Naive thymus-derived CD8-positive, alpha-beta T cell (primary cell): Measurements from ENCODE around the gene SLC13A3. TPM values are rescaled to one million over a fixed set of nuclear protein-coding genes. Genes with fewer than 3 reads are reported as not detected.

Experiments
- ATAC-seq, 2 donors: fragments of 150-1000 bp; cut with Tn5 transposase in 1 of 2; sonication (Bioruptor Pico), chemical (Tn5 transposase) in 1 of 2; 1 replicate in 1 of 2; 2 replicates in 1 of 2; pipeline ENCODE4 v1.10.0; 2021; ENCODE audit warnings: mild to moderate bottlenecking in 2 of 2, moderate library complexity in 2 of 2
- POLR2A ChIA-PET: fragments of 350-600 bp; sonication (Branson Sonifier 250); formaldehyde crosslinking; loops from one replicate; lab custom pipeline; 2021; ENCODE audit warnings: antibody characterized with exemption; lab: Charles Lee
- DNase-seq, 10 donors: peaks; one replicate each; pipeline versions ENCODE4 v3.0.0 to v3.0.0-alpha.2; 2020 to 2022
- H3K27ac Mint-ChIP-seq, 10 donors: one replicate each; pipeline ENCODE4 v1.8.0; 2020 to 2022; ENCODE audit warnings: mild to moderate bottlenecking in 10 of 10, mixed read lengths in 10 of 10, moderate library complexity in 4 of 10, inconsistent platforms in 1 of 10
- H3K27me3 Mint-ChIP-seq, 5 donors: one replicate each; pipeline ENCODE4 v1.8.0; 2021 to 2022; ENCODE audit warnings: mixed read lengths in 5 of 5
- H3K36me3 Mint-ChIP-seq, 3 donors: one replicate each; pipeline ENCODE4 v1.8.0; 2020 to 2022; ENCODE audit warnings: mixed read lengths in 3 of 3, mild to moderate bottlenecking in 2 of 3, inconsistent platforms in 1 of 3
- H3K4me1 Mint-ChIP-seq, 4 donors: one replicate each; pipeline ENCODE4 v1.8.0; 2021 to 2022; ENCODE audit warnings: mixed read lengths in 4 of 4
- H3K4me3 Mint-ChIP-seq, 10 donors: one replicate each; pipeline ENCODE4 v1.8.0; 2020 to 2022; ENCODE audit warnings: mild to moderate bottlenecking in 10 of 10, mixed read lengths in 10 of 10, moderate library complexity in 6 of 10, inconsistent platforms in 1 of 10
- H3K9me3 Mint-ChIP-seq, 9 donors: one replicate each; pipeline ENCODE4 v1.8.0; 2020 to 2022; ENCODE audit warnings: mixed read lengths in 9 of 9, mild to moderate bottlenecking in 3 of 9, inconsistent platforms in 1 of 9, moderate library complexity in 1 of 9
- polyA plus RNA-seq, 3 donors: library from polyadenylated mRNA; unstranded; fragments of 300-500 nt; fragmentation: Illumina TruSeq; gene quantifications; one replicate each; pipeline ENCODE4 v1.2.3, GENCODE V29; 2021
- total RNA-seq, 8 experiments: library from RNA in 2 of 8; stranded (reverse) in 2 of 8; gene quantifications; one replicate each; pipeline ENCODE4 v1.2.3 and lab custom pipeline; 2021 to 2026

SLC13A3 gene
- total and polyA plus RNA-seq, 5 experiments from 2014 or later: 0.31 TPM; not detected in 4

DNA sequence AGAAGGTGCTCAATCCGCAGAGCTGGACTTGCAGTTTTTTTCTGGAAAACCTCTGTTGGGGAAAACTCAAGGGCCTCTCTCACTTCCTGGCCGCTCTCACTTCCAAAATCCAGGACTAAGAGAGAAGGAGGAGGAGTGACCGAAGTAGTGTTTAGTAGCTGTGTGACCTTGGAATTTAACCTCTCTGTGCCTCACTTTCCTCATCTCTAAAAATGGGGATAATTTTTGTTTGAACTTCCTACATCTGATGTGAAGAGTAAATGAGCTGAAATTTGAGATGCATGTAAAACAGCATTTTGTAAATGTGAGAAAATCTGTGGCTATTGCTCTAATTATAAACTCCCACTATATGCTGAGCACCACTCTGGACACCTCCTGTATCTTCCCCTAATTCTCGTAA, 5.1 kb downstream of the SLC13A3 start:
- ATAC-seq: no peak
- H3K27ac Mint-ChIP-seq: no peak overlapping the region
- H3K4me1 Mint-ChIP-seq: peaks cover 0 to 2% (median 0%) of the 10 kb centered on the region in 4 donors
- DNase-seq: no peak
- POLR2A ChIA-PET: no interaction called here
- no peak overlapping the region for H3K4me3 Mint-ChIP-seq
- H3K36me3 Mint-ChIP-seq: peaks cover 0 to 7% (median 3%) of the 10 kb centered on the region in 3 donors
- H3K27me3 Mint-ChIP-seq: peaks cover 11 to 44% (median 21%) of the 10 kb centered on the region in 5 donors
- H3K9me3 Mint-ChIP-seq: peaks cover 0 to 3% (median 0%) of the 10 kb centered on the region in 9 donors

DNA sequence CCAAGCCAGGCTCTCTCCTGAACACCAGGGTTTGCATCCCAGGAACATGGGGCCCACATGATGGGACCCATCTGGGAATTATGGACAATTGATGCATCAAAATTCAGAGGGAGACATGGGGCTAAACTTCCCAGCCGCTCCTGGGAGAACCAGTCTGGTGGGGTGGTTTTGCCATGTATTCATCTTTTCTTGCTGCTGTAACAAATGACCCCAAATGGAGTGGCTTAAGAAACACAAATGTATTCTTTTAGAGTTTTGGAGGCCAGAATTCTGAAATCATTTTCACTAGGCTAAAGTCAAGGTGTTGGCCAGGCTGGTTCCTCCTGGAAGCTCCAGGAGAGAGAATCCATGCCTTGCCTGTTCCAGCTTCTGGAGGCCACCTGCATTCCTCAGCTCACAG, 6.5 kb downstream of the SLC13A3 start:
- Mint-ChIP-seq H3K27ac (no peak overlapping the region), H3K36me3 (no peaks in the 10 kb centered on the region), H3K4me1 (no peaks in the 10 kb centered on the region), H3K9me3 (no peaks in the 10 kb centered on the region), H3K27me3 (peaks cover 0 to 36% (median 16%) of the 10 kb centered on the region in 5 donors), H3K4me3 (no peak overlapping the region)
- DNase-seq (no peak), ATAC-seq (no peak)
- POLR2A ChIA-PET: no interaction called here

DNA sequence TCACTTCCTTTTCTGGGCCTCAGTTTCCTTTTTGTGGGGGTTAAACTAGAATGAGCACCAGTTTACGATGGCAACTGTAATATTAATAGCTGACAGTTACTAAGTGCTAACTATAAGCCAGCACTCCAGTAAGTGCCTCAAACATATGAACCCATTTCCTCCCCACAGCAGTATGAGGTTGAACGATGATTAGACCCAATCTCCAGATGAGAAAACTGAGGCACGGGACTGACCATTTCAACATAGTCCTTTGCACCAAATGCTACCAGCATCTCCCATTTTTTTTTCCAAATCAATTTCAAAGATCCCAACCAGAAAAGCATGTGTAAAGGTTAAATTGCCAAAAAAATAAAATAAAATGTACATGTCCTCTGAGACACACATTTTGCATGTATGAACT, 7.1 kb downstream of the SLC13A3 start:
- POLR2A ChIA-PET: no interaction called here
- Mint-ChIP-seq H3K27ac (no peak overlapping the region), H3K4me3 (no peak overlapping the region), H3K9me3 (no peaks in the 10 kb centered on the region), H3K27me3 (peaks cover 0 to 30% (median 13%) of the 10 kb centered on the region in 5 donors), H3K4me1 (no peaks in the 10 kb centered on the region), H3K36me3 (no peaks in the 10 kb centered on the region)
- no peak for DNase-seq
- no peak for ATAC-seq

DNA sequence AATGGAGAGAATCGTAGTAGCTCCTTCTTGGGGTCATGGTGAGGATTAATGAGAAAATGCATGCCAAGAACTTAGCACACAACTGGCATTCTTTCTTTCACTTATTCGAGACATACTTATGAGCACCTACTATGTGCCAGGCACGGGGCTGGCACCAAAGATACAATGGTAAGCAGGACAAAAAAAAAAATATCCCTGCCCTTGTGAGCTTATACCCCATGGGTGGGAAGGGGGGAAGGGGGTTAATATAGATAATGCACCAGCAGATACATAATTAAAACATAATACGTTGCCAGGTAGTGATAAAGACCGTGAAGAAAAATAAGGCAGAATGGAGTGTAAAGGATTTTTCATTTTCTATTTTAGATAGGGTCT, 8.3 kb downstream of the SLC13A3 start:
- ATAC-seq (no peak), DNase-seq (no peak)
- Mint-ChIP-seq H3K4me1 (no peaks in the 10 kb centered on the region), H3K27me3 (peaks cover 0 to 30% (median 9%) of the 10 kb centered on the region in 5 donors), H3K27ac (no peak overlapping the region), H3K9me3 (no peaks in the 10 kb centered on the region), H3K36me3 (no peaks in the 10 kb centered on the region), H3K4me3 (no peak overlapping the region)
- POLR2A ChIA-PET: no interaction called here

DNA sequence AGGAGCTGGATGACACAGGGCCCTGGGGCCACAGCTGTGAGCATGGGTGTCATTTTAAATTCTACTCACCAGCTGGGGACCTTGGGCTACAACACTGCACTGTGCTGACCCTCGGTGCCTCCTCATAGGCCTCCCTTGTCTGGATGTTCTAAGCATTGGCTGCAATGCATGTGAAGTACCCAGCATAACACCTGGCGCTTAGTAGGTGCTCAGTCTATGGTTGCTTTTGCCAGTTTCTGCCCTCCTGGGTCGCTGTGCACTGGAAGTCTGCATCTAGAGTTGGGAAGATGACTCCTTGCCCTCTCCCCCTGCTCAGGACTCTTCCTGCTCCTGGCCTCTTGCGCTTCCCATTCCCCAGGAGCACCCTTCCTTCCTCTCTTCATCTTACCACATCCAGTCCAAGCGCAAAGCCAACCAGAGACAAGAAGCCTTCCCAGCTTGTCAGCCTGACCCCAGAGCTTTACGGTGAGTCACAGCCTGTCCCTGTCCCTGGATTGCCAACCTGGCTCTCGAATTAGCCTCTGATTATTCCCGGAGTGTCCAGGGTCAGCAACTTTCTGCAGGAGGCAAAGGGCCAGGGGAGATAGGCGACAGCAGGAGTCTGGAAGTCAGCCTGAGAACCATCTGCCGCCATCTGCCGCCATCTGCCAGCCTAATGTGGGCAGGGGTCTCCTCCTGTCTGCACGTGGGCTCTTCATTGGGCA, 8.8 kb downstream of the SLC13A3 start:
- Mint-ChIP-seq H3K27me3 (peaks cover 0 to 35% (median 13%) of the 10 kb centered on the region in 5 donors), H3K9me3 (no peaks in the 10 kb centered on the region), H3K36me3 (no peaks in the 10 kb centered on the region), H3K4me1 (no peaks in the 10 kb centered on the region), H3K27ac (no peak overlapping the region), H3K4me3 (no peak overlapping the region)
- DNase-seq: no peak
- no peak for ATAC-seq
- POLR2A ChIA-PET: no interaction called here

DNA sequence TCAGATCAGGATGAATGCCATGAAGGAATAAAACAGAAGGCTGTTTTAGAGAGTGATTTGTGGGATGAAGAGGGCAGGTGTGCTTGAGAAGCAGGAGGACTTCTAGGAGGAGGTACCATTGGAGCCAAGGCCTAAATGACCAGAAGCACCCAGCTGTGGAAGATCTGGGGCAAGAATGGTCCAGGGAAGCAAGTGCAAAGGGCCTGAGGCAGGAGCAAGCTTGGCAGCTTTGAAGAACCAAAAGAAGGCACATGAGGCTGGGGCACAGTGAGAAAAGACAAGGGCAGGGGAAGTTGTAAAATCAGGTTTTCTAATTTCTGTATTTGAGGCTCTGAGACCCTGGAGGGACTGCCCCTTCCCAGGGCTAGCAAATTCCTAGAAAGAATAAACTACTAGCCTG, 9.8 kb downstream of the SLC13A3 start:
- POLR2A ChIA-PET: no interaction called here
- H3K4me1 Mint-ChIP-seq: no peaks in the 10 kb centered on the region
- H3K27ac Mint-ChIP-seq: no peak overlapping the region
- H3K4me3 Mint-ChIP-seq: no peak overlapping the region
- no peak for DNase-seq
- no peaks in the 10 kb centered on the region for H3K9me3 Mint-ChIP-seq
- H3K27me3 Mint-ChIP-seq: peaks cover 0 to 39% (median 15%) of the 10 kb centered on the region in 5 donors
- ATAC-seq: no peak
- H3K36me3 Mint-ChIP-seq: no peaks in the 10 kb centered on the region

DNA sequence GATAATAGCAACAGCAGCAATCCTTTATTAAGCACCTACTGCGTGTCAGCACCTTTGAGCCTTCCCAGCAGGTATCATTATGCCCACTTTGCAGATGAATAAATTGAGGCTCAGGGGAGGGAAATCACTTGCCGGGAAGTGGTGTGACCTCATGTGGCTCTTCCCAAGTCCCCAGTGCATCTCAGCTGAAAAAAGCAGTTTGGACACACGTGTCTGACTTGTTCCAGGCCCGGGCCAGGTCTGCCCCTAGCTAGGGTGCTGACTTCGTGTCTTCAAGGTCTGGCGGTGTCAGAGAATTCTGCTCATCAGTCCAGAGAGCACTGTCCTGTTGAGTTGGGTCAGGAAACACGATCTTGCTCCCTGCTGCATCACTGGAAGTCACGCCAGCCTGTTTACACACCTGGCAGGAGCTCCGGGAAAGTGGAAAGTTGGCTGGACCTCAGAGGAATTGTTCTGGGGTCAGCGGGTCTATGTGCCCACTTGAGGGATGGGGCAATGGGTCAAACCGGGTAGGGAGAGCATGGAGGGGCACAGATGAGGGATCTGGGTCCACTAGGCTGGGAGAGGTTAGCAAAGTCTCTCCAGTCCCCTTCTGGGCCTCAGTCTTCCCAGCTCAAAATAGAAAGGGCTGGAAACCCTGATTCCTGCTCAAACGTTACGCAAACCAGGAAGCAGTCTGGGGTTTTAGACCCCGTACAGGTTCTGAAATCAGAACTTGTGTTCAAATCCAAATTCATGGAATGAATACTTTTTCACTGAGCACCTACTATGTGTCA, 10.5 kb downstream of the SLC13A3 start:
- Mint-ChIP-seq H3K36me3 (no peaks in the 10 kb centered on the region), H3K27ac (no peak overlapping the region), H3K27me3 (peaks cover 0 to 46% (median 17%) of the 10 kb centered on the region in 5 donors), H3K9me3 (no peaks in the 10 kb centered on the region), H3K4me3 (no peak overlapping the region), H3K4me1 (no peaks in the 10 kb centered on the region)
- ATAC-seq (no peak), DNase-seq (no peak)
- POLR2A ChIA-PET: no interaction called here

DNA sequence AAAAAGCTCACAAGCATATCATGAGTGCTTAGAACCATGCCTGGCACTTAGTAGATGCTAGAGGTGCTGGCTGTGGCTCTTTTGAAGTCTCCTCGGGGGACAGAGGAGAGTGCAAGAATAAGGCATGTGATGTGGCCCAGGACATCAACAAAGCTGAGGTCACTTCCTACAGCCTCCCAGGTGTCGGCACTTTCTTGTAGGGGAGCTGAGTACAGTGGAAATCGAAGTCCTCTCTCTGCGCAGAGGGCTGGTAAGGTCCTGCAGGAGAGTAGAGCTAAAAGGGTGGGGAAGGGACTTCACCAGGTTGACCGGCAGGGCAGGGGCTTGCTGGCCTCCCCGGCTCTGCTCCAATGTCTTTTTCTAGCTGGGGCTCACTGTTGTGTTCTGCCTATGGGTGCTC, 11.2 kb downstream of the SLC13A3 start:
- Mint-ChIP-seq H3K36me3 (no peaks in the 10 kb centered on the region), H3K4me1 (no peaks in the 10 kb centered on the region), H3K27ac (no peak overlapping the region), H3K27me3 (peaks cover 0 to 53% (median 18%) of the 10 kb centered on the region in 5 donors), H3K9me3 (no peaks in the 10 kb centered on the region), H3K4me3 (no peak overlapping the region)
- POLR2A ChIA-PET: no interaction called here
- no peak for DNase-seq
- no peak for ATAC-seq

DNA sequence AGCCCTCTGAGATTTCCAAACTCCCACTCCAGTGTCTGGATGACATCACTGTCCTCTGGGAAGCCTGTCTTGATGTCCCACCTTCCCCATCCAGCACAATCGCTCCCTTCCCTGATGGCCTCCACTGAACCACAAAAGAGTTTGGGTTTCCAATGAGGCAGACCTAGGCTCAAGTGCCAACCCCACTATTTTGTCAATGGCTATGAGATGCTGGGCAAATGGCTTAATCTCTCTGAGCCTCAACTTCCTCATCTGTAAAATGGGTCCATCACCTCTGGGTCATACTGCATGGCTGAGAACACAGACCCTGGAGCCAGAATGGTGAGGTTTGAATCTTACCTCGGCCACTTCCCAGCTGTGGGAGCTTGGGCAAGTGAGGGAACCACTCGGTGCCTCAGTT, 11.7 kb downstream of the SLC13A3 start:
- no peaks in the 10 kb centered on the region for H3K36me3 Mint-ChIP-seq
- H3K9me3 Mint-ChIP-seq: no peaks in the 10 kb centered on the region
- H3K4me3 Mint-ChIP-seq: no peak overlapping the region
- no peak for DNase-seq
- H3K27ac Mint-ChIP-seq: no peak overlapping the region
- POLR2A ChIA-PET: no interaction called here
- no peak for ATAC-seq
- H3K4me1 Mint-ChIP-seq: no peaks in the 10 kb centered on the region
- H3K27me3 Mint-ChIP-seq: peaks cover 0 to 58% (median 21%) of the 10 kb centered on the region in 5 donors

DNA sequence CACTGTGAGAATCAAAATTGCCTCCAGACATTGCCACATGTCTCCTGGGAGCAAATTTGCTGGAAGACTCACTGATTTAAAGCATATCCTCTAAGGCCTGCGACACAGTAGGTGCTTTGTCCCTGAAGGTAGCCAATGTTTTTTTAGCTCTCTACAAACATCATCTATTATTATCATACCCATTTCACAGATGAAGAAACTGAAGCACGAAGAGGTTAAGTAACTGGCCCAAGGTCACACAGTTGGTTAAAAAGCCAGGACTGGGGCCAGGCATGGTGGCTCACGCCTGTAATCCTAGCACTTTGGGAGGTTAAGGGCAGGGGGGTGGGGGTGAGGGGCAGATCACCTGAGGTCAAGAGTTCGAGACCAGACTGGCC, 12.4 kb downstream of the SLC13A3 start:
- Mint-ChIP-seq H3K9me3 (no peaks in the 10 kb centered on the region), H3K27me3 (peaks cover 0 to 60% (median 23%) of the 10 kb centered on the region in 5 donors), H3K4me1 (no peaks in the 10 kb centered on the region), H3K36me3 (no peaks in the 10 kb centered on the region), H3K4me3 (no peak overlapping the region), H3K27ac (no peak overlapping the region)
- POLR2A ChIA-PET: no interaction called here
- DNase-seq (no peak), ATAC-seq (no peak)

DNA sequence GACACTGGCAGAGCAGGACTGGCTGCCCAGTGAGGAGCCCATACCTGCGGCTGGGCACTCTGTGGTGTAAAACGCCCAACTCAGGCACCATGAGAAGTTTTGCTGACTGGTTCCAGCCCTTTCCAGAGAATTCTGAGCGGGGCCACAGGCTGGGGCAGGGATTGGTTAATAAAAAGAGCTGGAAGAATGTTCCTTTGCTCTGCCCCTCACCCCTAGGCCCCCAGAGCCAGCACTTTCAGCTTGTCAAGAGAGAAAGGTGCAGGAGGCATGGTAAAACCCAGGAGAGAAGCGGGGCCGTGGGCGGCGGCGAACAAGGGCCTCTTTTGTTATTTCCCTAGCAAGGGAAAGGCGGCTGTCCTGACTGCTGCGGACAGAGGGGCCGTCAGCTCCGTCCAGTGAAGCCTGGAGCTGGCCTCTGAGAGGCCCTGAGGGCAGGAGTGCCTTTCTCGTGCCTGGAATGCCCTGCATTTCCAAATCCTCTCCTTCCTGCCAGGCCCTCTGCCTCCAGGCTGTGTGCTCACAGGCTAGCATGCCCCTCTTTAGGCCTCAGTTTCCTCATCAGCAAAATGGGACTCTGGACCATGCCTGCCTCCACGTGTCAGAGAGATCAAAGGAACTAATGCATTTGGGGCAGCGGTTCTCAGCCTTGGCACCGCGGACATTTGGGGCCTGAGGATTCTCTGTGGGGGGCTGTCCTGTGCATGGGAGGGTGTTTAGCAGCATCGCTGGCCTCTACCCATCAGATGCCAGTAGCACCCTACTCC, 12.9 kb downstream of the SLC13A3 start:
- DNase-seq: no peak
- POLR2A ChIA-PET: no interaction called here
- peaks cover 0 to 62% (median 24%) of the 10 kb centered on the region in 5 donors for H3K27me3 Mint-ChIP-seq
- no peaks in the 10 kb centered on the region for H3K9me3 Mint-ChIP-seq
- no peaks in the 10 kb centered on the region for H3K4me1 Mint-ChIP-seq
- no peaks in the 10 kb centered on the region for H3K36me3 Mint-ChIP-seq
- ATAC-seq: no peak
- no peak overlapping the region for H3K27ac Mint-ChIP-seq
- no peak overlapping the region for H3K4me3 Mint-ChIP-seq

DNA sequence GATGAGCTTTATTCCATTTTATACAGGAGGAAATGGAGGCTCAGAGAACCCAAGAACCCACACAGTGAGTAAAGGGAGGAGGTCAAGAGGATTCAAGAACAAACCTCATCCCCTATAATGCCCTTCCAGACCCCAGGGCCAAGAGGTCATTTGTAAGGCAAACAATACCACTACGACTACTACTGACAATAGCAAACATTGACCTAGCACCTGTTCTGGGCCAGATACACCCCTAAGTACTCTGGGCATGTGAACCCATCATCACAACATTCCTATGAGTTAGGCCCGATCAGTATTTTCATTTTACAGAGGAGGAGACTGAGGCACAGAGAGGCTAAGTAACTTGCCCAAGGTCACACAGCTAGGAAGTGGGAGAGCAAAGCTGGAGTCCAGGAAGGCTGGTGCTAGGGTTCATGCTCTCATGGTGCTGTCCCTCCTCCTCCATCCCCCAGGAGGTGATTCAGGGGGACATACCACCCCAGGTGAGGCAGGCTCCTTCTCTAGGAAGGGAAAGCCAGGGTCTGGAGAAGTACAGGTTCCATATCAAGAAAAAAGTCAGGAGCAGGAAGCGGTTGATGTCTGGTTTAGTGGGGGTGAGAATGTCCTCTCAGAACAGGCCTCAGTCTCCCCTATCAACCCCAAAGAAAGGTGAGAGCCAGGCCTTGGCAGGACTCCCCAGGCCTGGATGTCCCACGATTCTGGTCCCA, 13.7 kb downstream of the SLC13A3 start:
- no peak overlapping the region for H3K27ac Mint-ChIP-seq
- peaks cover 3 to 62% (median 24%) of the 10 kb centered on the region in 5 donors for H3K27me3 Mint-ChIP-seq
- no peaks in the 10 kb centered on the region for H3K9me3 Mint-ChIP-seq
- no peak overlapping the region for H3K4me3 Mint-ChIP-seq
- DNase-seq (no peak), ATAC-seq (no peak)
- POLR2A ChIA-PET: no interaction called here
- no peaks in the 10 kb centered on the region for H3K36me3 Mint-ChIP-seq
- no peaks in the 10 kb centered on the region for H3K4me1 Mint-ChIP-seq
